ENCODE measurements around the gene TACR1. TPM values are rescaled to one million over a fixed set of nuclear protein-coding genes. Genes with fewer than 3 reads are reported as not detected.

Gene TACR1
- total and polyA plus RNA-seq, 2 of the 8 experiments (the other 6 are each of a cell fraction or from before 2014, with no cell fraction given) = 0.09 to 0.37 TPM

GRCh38 chr2:75157435-75157834 is 41.9 kb downstream of the TACR1 start (continued):
- no peak for TF ChIP-seq CBX8 (IDR thresholded peaks at IDR 0.05; ENCODE audit: borderline replicate concordance, low read depth, low read length)
- TF ChIP-seq USF2 (IDR thresholded peaks at IDR 0.05; ENCODE audit: low read length) = no peak

Measured in H1 (cell line).